Astrocyte (in vitro differentiated cells and primary cell): ENCODE results near the gene RUNX1.

ENCODE experiments used
- EZH2 ChIP-seq: IDR thresholded peaks from 2 replicates; pipeline ENCODE4 v1.6.1; 2012; ENCODE audit warnings: mild to moderate bottlenecking, low read length, inconsistent platforms; ENCODE audit not compliant: insufficient read depth
- TF ChIP-seq, protein P1 (sequence below): IDR thresholded peaks from 2 replicates; pipeline ENCODE4 v1.5.1; 2011; ENCODE audit warnings: low read depth, mild to moderate bottlenecking, inconsistent platforms, low read length, moderate library complexity; ENCODE audit not compliant: insufficient read depth

DNA sequence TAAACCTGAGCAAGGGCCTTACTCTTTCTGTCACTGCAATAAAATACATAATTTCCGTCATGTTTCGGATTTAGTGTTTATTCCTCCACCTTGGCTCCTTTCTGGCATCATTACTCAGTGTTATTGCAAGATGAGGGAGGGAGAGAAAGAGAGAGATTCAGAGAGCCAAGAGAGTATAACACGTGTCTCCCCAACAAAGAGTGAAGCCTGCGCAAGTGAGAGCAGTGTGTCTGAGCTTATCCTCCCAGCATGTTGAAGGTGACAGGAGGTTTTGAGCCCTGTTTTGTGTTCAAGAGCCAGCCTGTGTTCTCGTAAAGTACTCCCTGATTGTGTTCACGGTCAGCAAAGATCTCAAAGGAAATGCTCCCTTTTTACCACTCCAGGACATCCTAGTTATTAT is 6.3 kb downstream of the RUNX1 start:
- TF ChIP-seq, protein P1, sequence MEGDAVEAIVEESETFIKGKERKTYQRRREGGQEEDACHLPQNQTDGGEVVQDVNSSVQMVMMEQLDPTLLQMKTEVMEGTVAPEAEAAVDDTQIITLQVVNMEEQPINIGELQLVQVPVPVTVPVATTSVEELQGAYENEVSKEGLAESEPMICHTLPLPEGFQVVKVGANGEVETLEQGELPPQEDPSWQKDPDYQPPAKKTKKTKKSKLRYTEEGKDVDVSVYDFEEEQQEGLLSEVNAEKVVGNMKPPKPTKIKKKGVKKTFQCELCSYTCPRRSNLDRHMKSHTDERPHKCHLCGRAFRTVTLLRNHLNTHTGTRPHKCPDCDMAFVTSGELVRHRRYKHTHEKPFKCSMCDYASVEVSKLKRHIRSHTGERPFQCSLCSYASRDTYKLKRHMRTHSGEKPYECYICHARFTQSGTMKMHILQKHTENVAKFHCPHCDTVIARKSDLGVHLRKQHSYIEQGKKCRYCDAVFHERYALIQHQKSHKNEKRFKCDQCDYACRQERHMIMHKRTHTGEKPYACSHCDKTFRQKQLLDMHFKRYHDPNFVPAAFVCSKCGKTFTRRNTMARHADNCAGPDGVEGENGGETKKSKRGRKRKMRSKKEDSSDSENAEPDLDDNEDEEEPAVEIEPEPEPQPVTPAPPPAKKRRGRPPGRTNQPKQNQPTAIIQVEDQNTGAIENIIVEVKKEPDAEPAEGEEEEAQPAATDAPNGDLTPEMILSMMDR: no peak
- no peak for TF ChIP-seq EZH2
